HepG2 (cell line): ENCODE measurements around the gene YWHAH. TPM values are rescaled to one million over a fixed set of nuclear protein-coding genes. Genes with fewer than 3 reads are reported as not detected.
A peak's percentile ranks its signal among the peaks of the same experiment; 100 is the strongest.

Experiments used
- HDAC6 ChIP-seq: fragments of 200-600 bp; sonication (generic); IDR thresholded peaks from 2 replicates; pipeline ENCODE4 v1.7.0; 2017; ENCODE audit warnings: mild to moderate bottlenecking, antibody characterized with exemption, low read length, low read depth
- HNF1B ChIP-seq: sonication (generic); formaldehyde crosslinking; IDR thresholded peaks from 2 replicates; pipeline ENCODE4 v1.5.1; 2020; ENCODE audit warnings: mild to moderate bottlenecking, moderate library complexity, missing genetic modification reagents
- KDM4B ChIP-seq: sonication (generic); formaldehyde crosslinking; IDR thresholded peaks from 2 replicates; pipeline ENCODE4 v1.4.0; 2020; ENCODE audit warnings: missing genetic modification reagents
- MAZ ChIP-seq, 2 experiments: sonication (generic) in 1 of 2; formaldehyde crosslinking in 1 of 2; IDR thresholded peaks; 2 replicates each; pipeline versions ENCODE4 v1.5.0 to v1.6.1; 2012 to 2020; ENCODE audit warnings: low read depth in 2 of 2, mild to moderate bottlenecking in 2 of 2, borderline replicate concordance in 1 of 2, improper control_type of control experiment in 1 of 2, low read length in 1 of 2, missing genetic modification reagents in 1 of 2, moderate library complexity in 1 of 2
- NONO ChIP-seq, 2 experiments: fragments of 450-650 bp in 1 of 2; sonication (generic) in 1 of 2; formaldehyde crosslinking in 1 of 2; IDR thresholded peaks in 1 of 2; conservative IDR thresholded peaks in 1 of 2; 2 replicates each; pipeline versions ENCODE4 v1.6.1 to v1.8.0; 2017 to 2022; ENCODE audit warnings: mild to moderate bottlenecking in 1 of 2, missing genetic modification reagents in 1 of 2, moderate library complexity in 1 of 2
- RBM22 ChIP-seq: fragments of 200-400 bp; formaldehyde crosslinking; optimal IDR thresholded peaks from 2 replicates; pipeline ENCODE3; 2017; ENCODE audit warnings: mild to moderate bottlenecking, low read length, moderate library complexity
- SP1 ChIP-seq, 2 experiments: fragments of 450-650 bp in 1 of 2; sonication (generic) in 1 of 2; formaldehyde crosslinking in 1 of 2; IDR thresholded peaks; 2 replicates each; pipeline versions ENCODE4 v1.4.0 to v1.6.1; 2016 to 2020; ENCODE audit warnings: missing genetic modification reagents in 1 of 2
- TAF1 ChIP-seq: sonication (generic); formaldehyde crosslinking; IDR thresholded peaks from 2 replicates; pipeline ENCODE4 v1.4.0; 2020; ENCODE audit warnings: missing genetic modification reagents
- TBX2 ChIP-seq: sonication (generic); formaldehyde crosslinking; IDR thresholded peaks from 2 replicates; pipeline ENCODE4 v1.5.0; 2020; ENCODE audit warnings: missing genetic modification reagents, mild to moderate bottlenecking, borderline replicate concordance
- TFDP2 ChIP-seq: sonication (generic); formaldehyde crosslinking; IDR thresholded peaks from 2 replicates; pipeline ENCODE4 v1.4.0; 2020; ENCODE audit warnings: missing genetic modification reagents
- YY1 ChIP-seq: IDR thresholded peaks from 2 replicates; pipeline ENCODE4 v1.6.1; 2011; ENCODE audit warnings: low read length, low read depth, moderate library complexity, mild to moderate bottlenecking; ENCODE audit not compliant: insufficient read depth, insufficient replicate concordance
- ZMAT3 ChIP-seq: sonication (generic); formaldehyde crosslinking; conservative IDR thresholded peaks from 2 replicates; pipeline ENCODE4 v1.7.0; 2021; ENCODE audit warnings: missing genetic modification reagents
- ZNF317 ChIP-seq: sonication (generic); formaldehyde crosslinking; IDR thresholded peaks from 2 replicates; pipeline ENCODE4 v1.5.0; 2020; ENCODE audit warnings: mild to moderate bottlenecking, missing genetic modification reagents
- ZNF564 ChIP-seq: sonication (generic); formaldehyde crosslinking; IDR thresholded peaks from 2 replicates; pipeline ENCODE4 v1.8.1; 2023; ENCODE audit warnings: mild to moderate bottlenecking, missing genetic modification reagents
- ZNF598 ChIP-seq: sonication (generic); formaldehyde crosslinking; IDR thresholded peaks from 2 replicates; pipeline ENCODE4 v1.5.1; 2020; ENCODE audit warnings: mild to moderate bottlenecking, missing genetic modification reagents, borderline replicate concordance
- ZNF629 ChIP-seq: sonication (generic); formaldehyde crosslinking; conservative IDR thresholded peaks from 2 replicates; pipeline ENCODE4 v1.5.0; 2020; ENCODE audit warnings: missing genetic modification reagents
- polyA plus RNA-seq, 8 experiments: library from polyadenylated mRNA; depleted of rRNA in 3 of 8; stranded (reverse) in 7 of 8; unstranded in 1 of 8; fragments of >200 nt; fragmentation: Illumina TruSeq in 4 of 8; extraction: Trizol in 4 of 8; gene quantifications; 2 replicates each; pipeline versions ENCODE4 v1.2.1 to v1.2.3, GENCODE V29; 2011 to 2016; ENCODE audit warnings: low read depth in 4 of 8, missing spikeins in 1 of 8, mixed read lengths in 1 of 8; ENCODE audit not compliant: insufficient read depth in 1 of 8
- total RNA-seq, 5 experiments: library from RNA; depleted of rRNA; stranded (reverse); fragments of >200 nt; fragmentation: Illumina TruSeq; extraction: Trizol; gene quantifications; 2 replicates each; pipeline ENCODE4 v1.2.3, GENCODE V29; 2016; ENCODE audit warnings: low read depth in 1 of 5
- TF ChIP-seq, protein P1 (sequence below): sonication (generic); formaldehyde crosslinking; IDR thresholded peaks from 2 replicates; pipeline ENCODE4 v1.4.0; 2020; ENCODE audit warnings: missing genetic modification reagents, mild to moderate bottlenecking, borderline replicate concordance
- TF ChIP-seq, protein P2 (sequence below): conservative IDR thresholded peaks from 2 replicates; pipeline ENCODE4 v1.6.1; 2018; ENCODE audit warnings: missing genetic modification reagents

Gene YWHAH
- total and polyA plus RNA-seq, 2 of the 13 experiments (the other 11 are each of a cell fraction or from before 2014, with no cell fraction given) = 35.6 to 92.7 TPM

DNA sequence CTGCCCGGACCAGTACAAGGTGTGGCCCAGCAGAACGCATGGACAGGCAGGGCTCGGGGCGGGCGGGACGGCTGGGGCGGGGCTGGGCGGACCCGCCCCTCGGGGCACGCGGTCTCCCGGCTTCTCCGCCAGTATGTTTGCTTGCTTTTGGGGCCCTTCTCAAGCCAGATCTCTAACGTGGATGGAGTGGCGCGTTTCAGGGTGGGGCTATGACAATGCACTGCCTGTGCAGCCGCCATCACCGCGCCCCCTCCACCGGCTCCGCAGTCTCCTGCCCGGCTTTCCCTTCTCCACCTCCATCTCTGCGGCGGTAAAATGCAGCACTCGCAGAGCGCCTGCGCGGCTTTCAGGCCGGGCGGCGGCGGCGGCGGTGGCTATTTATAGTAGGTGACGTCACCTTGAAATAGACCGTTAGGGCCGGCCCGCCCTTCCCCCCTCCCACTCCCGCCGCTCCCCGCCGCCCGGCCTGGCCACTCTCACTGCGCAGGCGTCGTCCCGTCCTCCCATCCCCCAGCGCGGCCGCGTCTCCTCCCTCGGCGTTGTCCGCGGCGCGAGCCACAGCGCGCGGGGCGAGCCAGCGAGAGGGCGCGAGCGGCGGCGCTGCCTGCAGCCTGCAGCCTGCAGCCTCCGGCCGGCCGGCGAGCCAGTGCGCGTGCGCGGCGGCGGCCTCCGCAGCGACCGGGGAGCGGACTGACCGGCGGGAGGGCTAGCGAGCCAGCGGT is at the start of gene YWHAH (continued):
- 0 out of 2 replicates have a peak, but pooled peaks have one; percentile 28 for TF ChIP-seq ZNF564
- TF ChIP-seq HDAC6 = no peak
- peak; percentile 66; the same call in 1 of the 2 replicates for TF ChIP-seq TFDP2 (CRISPR knock-in tag)
- peak; percentile 51 for TF ChIP-seq YY1
- TF ChIP-seq ZNF317 = no peak
- TF ChIP-seq RBM22 = no peak
- TF ChIP-seq, protein P1, sequence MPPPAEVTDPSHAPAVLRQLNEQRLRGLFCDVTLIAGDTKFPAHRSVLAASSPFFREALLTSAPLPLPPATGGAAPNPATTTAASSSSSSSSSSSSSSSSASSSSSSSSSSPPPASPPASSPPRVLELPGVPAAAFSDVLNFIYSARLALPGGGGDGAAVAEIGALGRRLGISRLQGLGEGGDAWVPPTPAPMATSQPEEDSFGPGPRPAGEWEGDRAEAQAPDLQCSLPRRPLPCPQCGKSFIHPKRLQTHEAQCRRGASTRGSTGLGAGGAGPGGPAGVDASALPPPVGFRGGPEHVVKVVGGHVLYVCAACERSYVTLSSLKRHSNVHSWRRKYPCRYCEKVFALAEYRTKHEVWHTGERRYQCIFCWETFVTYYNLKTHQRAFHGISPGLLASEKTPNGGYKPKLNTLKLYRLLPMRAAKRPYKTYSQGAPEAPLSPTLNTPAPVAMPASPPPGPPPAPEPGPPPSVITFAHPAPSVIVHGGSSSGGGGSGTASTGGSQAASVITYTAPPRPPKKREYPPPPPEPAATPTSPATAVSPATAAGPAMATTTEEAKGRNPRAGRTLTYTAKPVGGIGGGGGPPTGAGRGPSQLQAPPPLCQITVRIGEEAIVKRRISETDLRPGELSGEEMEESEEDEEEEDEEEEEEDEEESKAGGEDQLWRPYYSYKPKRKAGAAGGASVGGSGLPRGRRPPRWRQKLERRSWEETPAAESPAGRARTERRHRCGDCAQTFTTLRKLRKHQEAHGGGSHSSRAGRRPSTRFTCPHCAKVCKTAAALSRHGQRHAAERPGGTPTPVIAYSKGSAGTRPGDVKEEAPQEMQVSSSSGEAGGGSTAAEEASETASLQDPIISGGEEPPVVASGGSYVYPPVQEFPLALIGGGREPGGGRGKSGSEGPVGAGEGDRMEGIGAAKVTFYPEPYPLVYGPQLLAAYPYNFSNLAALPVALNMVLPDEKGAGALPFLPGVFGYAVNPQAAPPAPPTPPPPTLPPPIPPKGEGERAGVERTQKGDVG = no peak
- TF ChIP-seq HNF1B (CRISPR knock-in tag) = 0 out of 2 replicates have a peak, but pooled peaks have one; percentile 35
- TF ChIP-seq ZNF629 (CRISPR knock-in tag) = 0 out of 2 replicates have a peak, but pooled peaks have one; percentile 10
- peak; percentile 35; the same call in 1 of the 2 replicates for TF ChIP-seq MAZ (IDR thresholded peaks at IDR 0.05; ENCODE audit: borderline replicate concordance, low read depth, low read length)
- TF ChIP-seq MAZ (CRISPR knock-in tag; IDR thresholded peaks at IDR 0.05; ENCODE audit: low read depth) = peak; percentile 71
- 0 out of 2 replicates have a peak, but pooled peaks have one; percentile 24 for TF ChIP-seq ZNF598 (CRISPR knock-in tag)
- TF ChIP-seq ZMAT3 (CRISPR knock-in tag) = 0 out of 2 replicates have a peak, but pooled peaks have one; percentile 49
- TF ChIP-seq TAF1 = peak; percentile 58
- TF ChIP-seq NONO (IDR thresholded peaks at IDR 0.05) = no peak
- peak; percentile 33; the same call in 1 of the 2 replicates for TF ChIP-seq NONO (CRISPR knock-in tag; conservative IDR thresholded peaks at IDR 0.05)
- TF ChIP-seq, protein P2, sequence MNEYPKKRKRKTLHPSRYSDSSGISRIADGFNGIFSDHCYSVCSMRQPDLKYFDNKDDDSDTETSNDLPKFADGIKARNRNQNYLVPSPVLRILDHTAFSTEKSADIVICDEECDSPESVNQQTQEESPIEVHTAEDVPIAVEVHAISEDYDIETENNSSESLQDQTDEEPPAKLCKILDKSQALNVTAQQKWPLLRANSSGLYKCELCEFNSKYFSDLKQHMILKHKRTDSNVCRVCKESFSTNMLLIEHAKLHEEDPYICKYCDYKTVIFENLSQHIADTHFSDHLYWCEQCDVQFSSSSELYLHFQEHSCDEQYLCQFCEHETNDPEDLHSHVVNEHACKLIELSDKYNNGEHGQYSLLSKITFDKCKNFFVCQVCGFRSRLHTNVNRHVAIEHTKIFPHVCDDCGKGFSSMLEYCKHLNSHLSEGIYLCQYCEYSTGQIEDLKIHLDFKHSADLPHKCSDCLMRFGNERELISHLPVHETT (CRISPR knock-in tag) = no peak
- no peak for TF ChIP-seq SP1 (IDR thresholded peaks at IDR 0.05)
- no peak for TF ChIP-seq SP1 (CRISPR knock-in tag; IDR thresholded peaks at IDR 0.05)
- 0 out of 2 replicates have a peak, but pooled peaks have one; percentile 32 for TF ChIP-seq KDM4B
- TF ChIP-seq TBX2 (CRISPR knock-in tag) = peak; percentile 57; the same call in 1 of the 2 replicates
